ENCODE results near the gene BPIFB3.
"Not testable (repeated sequence)": the region's sequence is repeated elsewhere in the genome, so short reads cannot be mapped to it uniquely, and the experiment has no call there.

BPIFB3 gene

GRCh38 chr20:33028875-33029274 is 24.8 kb upstream of the BPIFB3 start:
- DNase-seq = no peak

GRCh38 chr20:33030076-33030475 is 23.6 kb upstream of the BPIFB3 start:
- no peak for DNase-seq

GRCh38 chr20:33030569-33030968 is 23.1 kb upstream of the BPIFB3 start:
- DNase-seq = no peak

GRCh38 chr20:33031531-33031930 is 22.2 kb upstream of the BPIFB3 start, which contains the start of gene BPIFB6:
BPIFB6 (plus strand) TSS chr20:33031648; CDS start chr20:33031648, 0 bp downstream.
- DNase-seq = no peak

GRCh38 chr20:33032555-33032954 is 21.1 kb upstream of the BPIFB3 start:
- no peak for DNase-seq

GRCh38 chr20:33033381-33033780 is 20.3 kb upstream of the BPIFB3 start:
- no peak for DNase-seq

- no peak for DNase-seq
Observed at GRCh38 chr20:33034115-33034514, 19.6 kb upstream of the BPIFB3 start.

GRCh38 chr20:33034901-33035492 is 18.7 kb upstream of the BPIFB3 start:
- DNase-seq = no peak

- no peak for DNase-seq
Observed at GRCh38 chr20:33037456-33037855, 16.2 kb upstream of the BPIFB3 start.

GRCh38 chr20:33038243-33038642 is 15.5 kb upstream of the BPIFB3 start:
- DNase-seq = no peak

- DNase-seq = no peak
Observed at GRCh38 chr20:33042430-33042829, 11.3 kb upstream of the BPIFB3 start.

- no peak for DNase-seq
Observed at GRCh38 chr20:33042983-33043730, 10.5 kb upstream of the BPIFB3 start.

GRCh38 chr20:33043731-33044181 is 9.9 kb upstream of the BPIFB3 start:
- no peak for DNase-seq

- DNase-seq = not testable (repeated sequence)
Observed at GRCh38 chr20:33045129-33045721, 8.5 kb upstream of the BPIFB3 start.

GRCh38 chr20:33046412-33046811 is 7.3 kb upstream of the BPIFB3 start:
- DNase-seq = no peak

- no peak for DNase-seq
Observed at GRCh38 chr20:33051333-33051732, 2.4 kb upstream of the BPIFB3 start.

GRCh38 chr20:33054381-33054780 is 678 bp downstream of the BPIFB3 start:
- DNase-seq = no peak

- no peak for DNase-seq
Observed at GRCh38 chr20:33054791-33055190, 1.1 kb downstream of the BPIFB3 start.

GRCh38 chr20:33059136-33059535 is 5.4 kb downstream of the BPIFB3 start:
- DNase-seq = no peak

GRCh38 chr20:33059741-33060390 is 6.2 kb downstream of the BPIFB3 start:
- no peak for DNase-seq

GRCh38 chr20:33061658-33062028 is 7.9 kb downstream of the BPIFB3 start:
- DNase-seq = no peak

GRCh38 chr20:33062105-33062824 is 8.6 kb downstream of the BPIFB3 start:
- DNase-seq = no peak

GRCh38 chr20:33062825-33063149 is 9.1 kb downstream of the BPIFB3 start:
- no peak for DNase-seq
